ENCODE data around the gene ASAP3.
"Not testable (repeated sequence)": the region's sequence is repeated elsewhere in the genome, so short reads cannot be mapped to it uniquely, and the experiment has no call there.

The ASAP3 gene

GRCh38 chr1:23515905-23516304 lies 31.9 kb upstream of the ASAP3 start:
- no peak for DNase-seq (ENCODE audit: low read depth in 2 of 3, low spot score in 1 of 3)

GRCh38 chr1:23514111-23514679 lies 30.2 kb upstream of the ASAP3 start:
- DNase-seq (ENCODE audit: low read depth in 2 of 3, low spot score in 1 of 3) = no peak

DNA sequence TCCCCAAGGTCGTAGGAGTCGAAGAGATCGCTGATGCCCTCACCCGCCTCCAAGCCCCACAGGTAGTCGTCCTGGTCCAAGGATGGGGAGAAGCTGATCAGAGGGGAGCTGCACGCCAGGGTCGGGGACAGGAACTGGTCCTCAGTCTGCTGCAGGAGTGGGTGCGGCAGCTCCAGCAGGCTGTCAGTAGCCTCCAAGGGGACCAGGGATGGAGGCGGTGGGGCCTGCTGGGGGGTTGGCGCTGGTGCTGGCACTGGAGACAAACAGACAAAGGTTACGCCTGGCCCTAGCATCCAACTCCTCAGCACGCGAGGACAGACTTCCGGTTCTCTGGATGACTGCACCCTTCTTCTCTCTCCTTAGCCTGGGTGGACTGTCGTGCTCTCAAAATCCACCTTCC lies 25.9 kb upstream of the ASAP3 start:
- DNase-seq (ENCODE audit: low read depth in 2 of 3, low spot score in 1 of 3) = no peak

DNA sequence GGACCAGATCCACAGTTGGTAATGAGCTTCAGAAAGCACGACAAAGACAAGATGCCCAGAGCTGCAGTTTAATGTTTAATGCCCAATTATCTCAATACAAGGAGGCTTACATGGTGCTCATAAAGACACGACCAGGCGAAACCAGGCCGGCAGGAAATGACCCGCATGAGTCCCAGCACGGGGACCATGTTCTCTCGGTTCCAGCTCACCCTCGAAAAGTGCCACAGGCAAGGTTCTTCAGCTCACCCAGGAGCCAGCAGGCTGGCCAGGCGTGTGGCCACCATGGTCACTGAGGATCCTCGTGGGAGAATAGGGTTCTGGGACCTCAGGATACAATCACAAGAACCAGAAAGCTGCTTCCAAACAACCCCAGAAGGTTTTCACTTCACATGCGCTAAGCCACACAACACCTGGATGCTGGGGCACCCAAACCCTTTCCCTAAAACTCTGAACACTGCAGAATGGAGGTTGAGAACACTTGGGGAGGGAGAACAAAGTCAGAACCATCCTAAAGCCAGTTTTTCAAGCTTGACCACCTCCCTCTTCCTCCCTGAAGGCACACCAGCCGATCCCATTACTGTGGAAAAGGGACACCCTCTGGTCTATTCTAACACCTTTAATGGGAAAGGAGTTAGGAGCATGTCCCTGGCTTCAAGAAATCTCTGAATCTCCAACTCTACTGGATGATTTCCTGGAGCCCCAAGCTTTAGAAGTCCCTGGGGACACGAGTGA lies 22.6 kb upstream of the ASAP3 start:
- DNase-seq (ENCODE audit: low read depth in 2 of 3, low spot score in 1 of 3) = no peak

DNA sequence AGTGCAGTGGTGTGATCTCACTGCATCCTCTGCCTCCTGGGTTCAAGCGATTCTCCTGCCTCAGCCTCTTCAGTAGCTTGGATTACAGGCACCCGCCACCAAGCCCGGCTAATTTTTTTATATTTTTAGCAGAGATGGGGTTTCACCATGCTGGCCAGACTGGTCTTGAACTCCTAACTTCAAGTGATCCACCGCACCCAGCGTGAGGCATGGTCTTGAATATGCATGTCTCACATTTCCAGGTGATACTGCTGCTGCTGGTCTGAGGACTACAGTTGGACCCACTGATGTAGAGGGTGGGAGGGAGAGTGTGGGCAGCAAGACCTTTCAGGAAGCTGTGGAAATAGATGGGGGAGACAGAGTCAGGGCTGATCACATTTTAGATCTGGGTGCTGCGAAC lies 21.9 kb upstream of the ASAP3 start:
- DNase-seq (ENCODE audit: low read depth in 2 of 3, low spot score in 1 of 3) = no peak

DNA sequence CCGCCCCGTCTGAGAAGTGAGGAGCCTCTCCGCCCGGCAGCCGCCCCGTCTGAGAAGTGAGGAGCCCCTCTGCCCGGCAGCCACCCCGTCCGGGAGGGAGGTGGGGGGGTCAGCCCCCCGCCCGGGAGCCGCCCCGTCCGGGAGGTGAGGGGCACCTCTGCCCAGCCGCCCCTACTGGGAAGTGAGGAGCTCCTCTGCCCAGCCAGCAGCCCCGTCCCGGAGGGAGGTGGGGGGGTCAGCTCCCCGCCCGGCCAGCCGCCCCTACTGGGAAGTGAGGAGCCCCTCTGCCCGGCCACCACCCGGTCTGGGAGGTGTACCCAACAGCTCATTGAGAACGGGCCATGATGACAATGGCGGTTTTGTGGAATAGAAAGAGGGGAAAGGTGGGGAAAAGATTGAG lies 20.2 kb upstream of the ASAP3 start:
- not testable (repeated sequence) for DNase-seq (ENCODE audit: low read depth in 2 of 3, low spot score in 1 of 3)

DNA sequence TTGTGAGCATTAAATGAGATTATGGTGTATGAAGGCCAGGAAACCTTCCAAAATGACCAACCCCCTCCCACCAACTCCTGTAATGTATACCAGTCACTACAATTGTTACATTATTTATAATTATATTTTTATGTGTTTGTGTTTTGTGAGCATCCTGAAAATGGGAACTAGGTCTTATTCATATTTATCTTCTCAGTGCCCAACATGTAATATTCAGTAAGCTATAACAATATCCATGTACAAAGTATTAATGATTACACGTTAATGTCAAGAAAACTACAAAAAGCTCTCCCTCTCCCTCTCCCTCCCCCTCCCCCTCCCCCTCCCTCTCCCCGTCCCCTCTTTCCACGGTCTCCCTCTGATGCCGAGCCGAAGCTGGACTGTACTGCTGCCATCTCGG lies 19.0 kb upstream of the ASAP3 start:
- no peak for DNase-seq (ENCODE audit: low read depth in 2 of 3, low spot score in 1 of 3)

- no peak for DNase-seq (ENCODE audit: low read depth in 2 of 3, low spot score in 1 of 3)
Measured at GRCh38 chr1:23500466-23500865, 16.5 kb upstream of the ASAP3 start.

DNA sequence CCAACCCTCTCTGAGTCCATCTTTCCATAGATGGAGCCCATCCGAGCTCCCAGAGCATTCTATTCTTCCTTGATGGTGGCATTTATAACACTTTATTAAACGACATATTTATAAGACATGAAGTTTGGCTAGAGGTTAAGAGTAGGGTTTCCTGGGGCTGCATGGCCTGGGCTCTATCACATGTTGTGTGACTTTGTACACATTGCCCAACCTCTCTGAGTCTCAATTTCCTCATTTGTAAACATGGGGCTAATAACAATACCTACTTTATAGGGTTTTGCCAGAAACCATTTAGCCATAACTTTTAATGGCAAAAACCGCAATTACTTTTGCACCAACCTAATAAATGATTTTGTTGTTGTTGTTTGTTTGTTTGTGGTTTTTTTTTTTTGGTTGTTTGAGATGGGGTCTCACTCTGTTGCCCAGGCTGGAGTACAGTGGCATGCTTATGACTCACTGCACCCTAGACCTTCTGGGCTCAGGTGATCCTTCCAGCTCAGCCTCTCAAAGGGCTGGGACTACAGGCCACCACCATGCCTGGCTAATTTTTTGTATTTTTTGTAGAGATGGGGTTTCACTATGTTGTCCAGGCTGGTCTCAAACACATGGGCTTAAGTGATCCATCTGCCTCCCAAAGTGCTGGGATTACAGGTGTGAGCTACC lies 13.9 kb upstream of the ASAP3 start:
- no peak for DNase-seq (ENCODE audit: low read depth in 2 of 3, low spot score in 1 of 3)

- DNase-seq (ENCODE audit: low read depth in 2 of 3, low spot score in 1 of 3) = no peak
Measured at GRCh38 chr1:23496490-23497181, 12.7 kb upstream of the ASAP3 start.

DNA sequence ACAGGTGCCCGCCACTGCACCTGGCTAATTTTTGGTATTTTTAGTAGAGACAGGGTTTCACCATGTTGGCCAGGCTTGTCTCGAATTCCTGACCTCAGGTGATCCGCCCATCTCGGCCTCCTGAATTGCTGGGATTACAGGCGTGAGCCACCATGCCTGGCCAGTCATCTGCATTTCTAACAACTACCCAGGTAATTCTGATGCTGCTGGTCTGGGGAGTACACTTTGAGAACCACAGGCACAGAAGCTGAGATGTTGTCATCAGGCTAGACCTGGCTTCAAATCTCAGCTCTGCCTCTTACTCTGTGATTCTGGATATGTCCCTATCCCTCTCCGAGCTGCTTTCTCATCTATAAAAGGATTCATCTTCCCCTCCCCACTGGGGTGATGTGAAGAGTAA lies 10.9 kb upstream of the ASAP3 start:
- DNase-seq (ENCODE audit: low read depth in 2 of 3, low spot score in 1 of 3) = not testable (repeated sequence)

- DNase-seq (ENCODE audit: low read depth in 2 of 3, low spot score in 1 of 3) = not testable (repeated sequence)
Measured at GRCh38 chr1:23492776-23493175, 8.8 kb upstream of the ASAP3 start.

GRCh38 chr1:23492132-23492720 lies 8.2 kb upstream of the ASAP3 start:
- no peak for DNase-seq (ENCODE audit: low read depth in 2 of 3, low spot score in 1 of 3)

- no peak for DNase-seq (ENCODE audit: low read depth in 2 of 3, low spot score in 1 of 3)
Measured at GRCh38 chr1:23489842-23490241, 5.9 kb upstream of the ASAP3 start.

DNA sequence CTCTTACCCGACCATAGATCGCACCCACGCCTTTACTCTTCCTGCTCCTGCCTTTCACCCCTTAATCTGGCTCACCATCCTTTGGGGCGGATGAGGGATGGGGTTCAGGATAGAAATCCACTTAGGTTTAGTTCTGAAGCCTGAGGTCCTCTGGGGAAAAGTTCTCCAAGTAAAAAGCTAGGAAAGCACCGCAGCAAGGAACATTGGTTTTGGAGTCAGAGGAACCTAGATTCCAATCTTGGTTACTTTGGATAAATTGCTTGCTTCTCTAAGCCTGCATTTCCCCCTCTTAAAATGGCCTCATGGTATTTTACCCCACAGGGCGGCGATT lies 988 bp upstream of the ASAP3 start:
- DNase-seq (ENCODE audit: low read depth in 2 of 3, low spot score in 1 of 3) = no peak

GRCh38 chr1:23484253-23485001 lies 448 bp upstream of the ASAP3 start:
- DNase-seq (ENCODE audit: low read depth in 2 of 3, low spot score in 1 of 3) = peak; percentile 82 to 86 (median 85)

DNA sequence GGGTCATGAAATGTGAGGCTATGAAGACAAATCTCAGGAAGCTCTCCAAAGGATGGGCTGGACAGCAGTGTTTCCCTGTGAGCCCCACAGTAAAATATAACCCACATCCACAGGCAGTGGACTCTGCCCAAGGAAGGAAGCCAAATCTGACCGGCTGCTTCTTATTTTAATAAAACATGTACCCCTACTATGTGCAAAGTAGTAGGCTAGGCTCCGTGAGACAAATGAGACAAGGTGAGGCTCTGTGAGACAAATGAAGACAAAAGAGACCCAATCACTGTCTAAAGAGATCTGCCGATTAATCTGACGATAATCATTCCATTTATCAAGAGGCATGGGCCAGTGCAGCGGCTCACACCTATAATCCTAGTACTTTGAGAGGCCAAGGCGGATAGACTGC lies 2.1 kb downstream of the ASAP3 start:
- no peak for DNase-seq (ENCODE audit: low read depth in 2 of 3, low spot score in 1 of 3)

DNA sequence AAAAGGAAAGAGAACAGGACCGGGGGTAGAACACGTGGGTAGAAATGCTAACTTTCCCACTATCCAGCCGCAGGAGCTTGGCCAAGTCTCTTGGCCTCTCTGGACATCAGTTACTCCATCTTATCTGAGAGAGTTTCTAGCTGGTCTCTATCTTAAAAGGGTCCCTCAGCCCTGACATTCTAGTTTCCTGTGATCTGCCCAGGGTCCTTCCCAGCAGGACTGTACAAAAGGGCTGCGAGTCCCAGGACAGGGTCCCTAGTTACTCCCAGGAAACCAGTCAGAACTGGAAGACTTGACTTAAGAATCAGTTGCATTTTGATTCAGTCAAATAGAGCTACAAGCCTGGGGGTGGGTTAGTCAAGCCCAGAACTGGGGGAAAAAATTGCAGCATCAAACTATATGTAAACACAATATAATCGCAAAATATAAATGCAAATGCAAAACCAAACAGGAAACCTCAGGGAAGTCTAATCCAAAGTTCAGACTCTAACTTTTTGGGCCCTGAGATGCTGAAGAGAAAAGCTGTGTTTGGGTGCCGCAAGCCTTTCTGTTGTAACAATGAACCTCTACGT lies 2.9 kb downstream of the ASAP3 start:
- no peak for DNase-seq (ENCODE audit: low read depth in 2 of 3, low spot score in 1 of 3)

GRCh38 chr1:23480187-23481025 lies 3.6 kb downstream of the ASAP3 start:
- no peak for DNase-seq (ENCODE audit: low read depth in 2 of 3, low spot score in 1 of 3)

- DNase-seq (ENCODE audit: low read depth in 2 of 3, low spot score in 1 of 3) = no peak
Measured at GRCh38 chr1:23479666-23479941, 4.4 kb downstream of the ASAP3 start.
